ENCODE results near the gene PRKG2.

Gene PRKG2

DNA sequence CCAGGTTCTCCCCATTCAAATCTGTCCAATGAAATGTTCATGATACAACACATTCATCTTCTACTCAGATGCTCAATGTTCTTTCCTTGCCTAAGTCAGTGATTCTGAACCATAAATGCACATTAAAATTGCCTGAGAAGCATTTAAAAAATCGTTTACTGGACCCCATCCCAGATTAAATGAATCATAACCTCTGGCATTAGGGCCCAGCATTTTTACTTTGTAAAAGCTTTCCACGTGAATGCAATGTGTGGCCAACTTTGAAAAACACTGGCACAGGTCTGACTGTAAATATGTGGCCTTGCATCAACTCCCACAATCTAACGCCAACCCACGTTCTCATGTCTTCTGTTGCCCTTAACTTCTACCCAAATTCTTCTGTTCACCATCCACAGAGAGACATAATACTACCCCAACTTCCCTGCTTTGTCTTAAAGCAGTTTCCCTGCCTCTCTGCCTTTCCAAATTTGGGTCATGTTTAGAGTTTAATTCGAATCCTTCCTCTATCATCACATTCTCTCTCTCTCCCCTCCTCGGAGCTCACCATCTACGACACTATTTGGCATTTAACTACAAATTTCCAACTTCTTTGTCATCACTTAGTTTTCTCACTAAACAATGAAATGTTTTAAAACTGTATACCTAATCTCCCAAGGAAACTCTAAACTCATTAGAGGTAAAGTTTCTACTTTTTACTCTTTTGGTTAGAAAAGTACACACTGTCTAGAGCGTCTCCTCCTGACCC, 78.7 kb downstream of the PRKG2 start:
- Mint-ChIP-seq H3K36me3 (ENCODE audit: insufficient read depth) (no peaks in the 10 kb centered on the region), H3K4me1 (ENCODE audit: low read depth in 2 of 2) (no peaks in the 10 kb centered on the region), H3K4me3 (no peak overlapping the region), H3K9me3 (no peaks in the 10 kb centered on the region), H3K27ac (no peak overlapping the region), H3K27me3 (no peaks in the 10 kb centered on the region)
- no peak for DNase-seq
- ATAC-seq (replicated peaks) = no peak

DNA sequence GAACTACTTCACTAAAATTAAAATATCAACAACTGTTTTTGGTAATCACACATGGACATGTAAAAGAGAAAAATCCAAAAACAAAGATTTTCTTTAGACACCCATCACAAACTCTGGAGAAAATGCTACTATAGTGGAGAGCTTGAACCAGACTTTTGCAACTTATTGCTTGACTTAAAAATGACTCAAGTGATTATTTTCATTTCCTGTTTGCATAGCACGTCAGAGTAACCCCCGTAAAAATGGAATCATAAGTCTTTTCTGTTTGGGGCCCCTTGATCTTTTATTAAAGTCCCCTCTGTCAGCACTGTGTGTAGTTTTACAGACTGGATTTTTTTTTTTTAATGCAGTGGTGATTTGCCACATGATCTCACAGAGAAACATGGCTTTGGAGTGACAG, 79.5 kb downstream of the PRKG2 start:
- no peaks in the 10 kb centered on the region for H3K9me3 Mint-ChIP-seq
- H3K36me3 Mint-ChIP-seq (ENCODE audit: insufficient read depth) = no peaks in the 10 kb centered on the region
- DNase-seq = no peak
- H3K27ac Mint-ChIP-seq = no peak overlapping the region
- H3K4me1 Mint-ChIP-seq (ENCODE audit: low read depth in 2 of 2) = no peaks in the 10 kb centered on the region
- H3K4me3 Mint-ChIP-seq = no peak overlapping the region
- ATAC-seq (replicated peaks) = no peak
- H3K27me3 Mint-ChIP-seq = no peaks in the 10 kb centered on the region

DNA sequence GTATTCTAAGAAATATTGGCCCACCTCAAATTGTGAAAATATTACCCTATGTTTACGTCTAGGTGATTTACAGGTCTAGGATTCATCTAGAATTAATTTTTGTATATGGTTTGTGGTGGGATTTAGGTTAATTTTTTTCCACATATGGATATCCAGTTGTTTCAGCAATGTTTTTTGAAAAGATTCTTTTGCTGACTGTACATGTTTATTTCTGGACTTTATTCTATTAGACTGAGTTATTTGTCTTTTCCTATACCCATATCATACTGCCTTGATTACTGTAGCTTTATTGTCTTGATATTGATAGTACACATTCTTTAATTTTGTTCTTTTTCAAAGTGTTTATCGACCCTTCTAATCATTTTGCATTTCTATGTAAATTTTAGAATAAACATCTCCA, 83.5 kb downstream of the PRKG2 start:
- ATAC-seq (replicated peaks) (no peak), DNase-seq (no peak)
- Mint-ChIP-seq H3K4me3 (no peak overlapping the region), H3K27ac (no peak overlapping the region), H3K36me3 (ENCODE audit: insufficient read depth) (no peaks in the 10 kb centered on the region), H3K27me3 (peaks cover 6 to 12% of the 10 kb centered on the region in 2 donors), H3K9me3 (peaks cover 0 to 9% of the 10 kb centered on the region in 2 donors), H3K4me1 (ENCODE audit: low read depth in 2 of 2) (no peaks in the 10 kb centered on the region)

DNA sequence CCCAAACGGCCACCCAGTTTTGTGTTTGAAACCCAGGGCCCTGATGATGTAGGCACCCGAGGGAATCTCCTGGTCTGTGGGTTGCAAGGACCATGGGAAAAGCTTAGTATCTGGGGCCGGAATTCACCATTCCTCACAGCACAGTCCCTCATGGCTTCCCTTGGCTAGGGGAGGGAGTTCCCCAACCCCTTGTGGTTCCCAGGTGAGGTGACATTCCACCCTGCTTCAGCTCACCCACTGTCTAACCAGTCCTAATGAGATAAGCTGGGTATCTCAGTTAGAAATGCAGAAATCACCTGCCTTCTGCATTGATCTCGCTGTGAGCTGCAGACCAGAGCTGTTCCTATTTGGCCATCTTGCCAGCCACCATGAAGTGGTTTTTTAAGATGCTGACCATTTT, 84.0 kb downstream of the PRKG2 start:
- DNase-seq = no peak
- H3K9me3 Mint-ChIP-seq = peaks cover 0 to 9% of the 10 kb centered on the region in 2 donors
- H3K4me3 Mint-ChIP-seq = no peak overlapping the region
- no peak for ATAC-seq (replicated peaks)
- no peak overlapping the region for H3K27ac Mint-ChIP-seq
- H3K36me3 Mint-ChIP-seq (ENCODE audit: insufficient read depth) = no peaks in the 10 kb centered on the region
- peaks cover 6 to 12% of the 10 kb centered on the region in 2 donors for H3K27me3 Mint-ChIP-seq
- H3K4me1 Mint-ChIP-seq (ENCODE audit: low read depth in 2 of 2) = no peaks in the 10 kb centered on the region

DNA sequence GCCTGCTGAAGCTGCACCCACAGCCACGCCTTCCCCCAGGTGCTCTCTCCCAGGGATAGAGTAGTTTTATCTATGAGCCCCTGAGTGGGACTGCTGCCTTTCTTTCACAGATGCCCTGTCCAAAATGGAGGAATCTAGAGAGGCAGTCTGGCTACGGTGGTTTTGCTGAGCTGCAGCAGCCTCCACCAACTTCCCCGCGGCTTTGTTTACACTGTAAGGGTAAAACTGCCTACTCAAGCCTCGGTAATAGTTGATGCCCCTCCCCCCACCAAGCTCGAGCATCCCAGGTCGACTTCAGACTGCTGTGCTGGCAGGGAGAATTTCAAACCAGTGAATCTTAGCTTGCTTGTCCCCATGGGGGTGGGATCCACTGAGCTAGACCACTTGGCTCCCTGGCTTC, 84.5 kb downstream of the PRKG2 start:
- peaks cover 6 to 12% of the 10 kb centered on the region in 2 donors for H3K27me3 Mint-ChIP-seq
- no peaks in the 10 kb centered on the region for H3K36me3 Mint-ChIP-seq (ENCODE audit: insufficient read depth)
- H3K4me1 Mint-ChIP-seq (ENCODE audit: low read depth in 2 of 2) = no peaks in the 10 kb centered on the region
- ATAC-seq (replicated peaks) (no peak), DNase-seq (no peak)
- no peak overlapping the region for H3K27ac Mint-ChIP-seq
- H3K4me3 Mint-ChIP-seq = no peak overlapping the region
- H3K9me3 Mint-ChIP-seq = peaks cover 0 to 9% of the 10 kb centered on the region in 2 donors

DNA sequence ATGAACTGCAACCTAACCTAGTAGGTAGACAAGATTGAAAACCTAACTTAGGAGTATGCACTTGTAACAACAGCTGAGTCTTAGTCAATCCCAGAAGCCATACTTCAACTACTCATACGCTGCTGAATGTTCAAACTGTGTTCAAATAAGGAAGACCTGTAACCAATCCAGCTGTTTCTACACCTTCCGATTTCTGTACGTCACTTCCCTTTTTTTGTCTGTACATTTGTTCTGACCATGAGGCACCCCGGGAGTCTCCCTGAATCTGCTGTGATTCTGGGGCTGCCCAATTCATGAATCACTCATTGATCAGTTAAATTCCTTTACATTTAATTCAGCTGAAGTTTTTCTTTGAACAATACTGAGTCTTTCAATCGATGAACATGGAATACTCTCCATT, 95.0 kb downstream of the PRKG2 start:
- DNase-seq = no peak
- no peak overlapping the region for H3K4me3 Mint-ChIP-seq
- H3K4me1 Mint-ChIP-seq (ENCODE audit: low read depth in 2 of 2) = no peaks in the 10 kb centered on the region
- no peaks in the 10 kb centered on the region for H3K36me3 Mint-ChIP-seq (ENCODE audit: insufficient read depth)
- no peak for ATAC-seq (replicated peaks)
- H3K27ac Mint-ChIP-seq = no peak overlapping the region
- no peaks in the 10 kb centered on the region for H3K27me3 Mint-ChIP-seq
- no peaks in the 10 kb centered on the region for H3K9me3 Mint-ChIP-seq

DNA sequence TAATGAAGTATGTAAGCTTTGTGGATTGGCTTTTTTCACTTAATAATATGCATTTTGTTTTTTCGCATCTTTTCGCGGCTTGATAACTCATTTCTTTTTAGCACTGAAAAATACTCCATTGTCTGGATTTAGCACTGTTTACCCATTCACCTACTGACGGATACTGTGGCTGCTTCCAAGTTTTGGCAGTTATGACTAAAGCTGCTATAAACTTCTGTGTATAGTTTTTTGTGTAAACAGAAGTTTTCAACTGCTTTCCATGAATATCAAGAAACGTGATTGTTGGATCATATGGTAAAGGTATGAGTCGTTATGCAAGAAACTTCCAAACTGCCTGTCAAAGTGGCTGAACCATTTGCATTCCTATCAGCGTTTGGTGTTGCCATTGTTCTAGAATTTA, 96.9 kb downstream of the PRKG2 start:
- H3K9me3 Mint-ChIP-seq = no peaks in the 10 kb centered on the region
- ATAC-seq (replicated peaks) (no peak), DNase-seq (no peak)
- H3K27ac Mint-ChIP-seq = no peak overlapping the region
- no peaks in the 10 kb centered on the region for H3K27me3 Mint-ChIP-seq
- H3K4me1 Mint-ChIP-seq (ENCODE audit: low read depth in 2 of 2) = peaks cover 0 to 2% of the 10 kb centered on the region in 2 donors
- H3K36me3 Mint-ChIP-seq (ENCODE audit: insufficient read depth) = no peaks in the 10 kb centered on the region
- no peak overlapping the region for H3K4me3 Mint-ChIP-seq

DNA sequence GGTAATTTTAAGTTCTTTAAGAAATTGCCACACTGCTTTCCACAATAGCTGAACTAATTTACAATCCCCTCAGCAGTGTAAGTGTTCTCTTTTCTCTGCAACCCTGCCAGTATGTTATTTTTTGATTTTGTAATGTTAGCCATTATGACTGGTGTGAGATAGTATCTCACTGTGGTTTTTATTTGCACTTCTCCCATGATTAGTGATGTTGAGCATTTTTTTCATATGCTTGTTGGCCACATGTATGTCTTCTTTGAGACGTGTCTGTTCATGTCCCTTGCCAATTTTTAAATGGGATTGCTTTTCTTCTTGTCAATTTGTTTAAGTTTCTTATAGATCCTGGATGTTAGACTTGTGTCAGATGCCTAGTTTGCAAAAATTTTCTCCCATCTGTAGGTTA, 98.5 kb downstream of the PRKG2 start:
- H3K9me3 Mint-ChIP-seq = no peaks in the 10 kb centered on the region
- H3K36me3 Mint-ChIP-seq (ENCODE audit: insufficient read depth) = no peaks in the 10 kb centered on the region
- DNase-seq (no peak), ATAC-seq (replicated peaks) (no peak)
- H3K4me1 Mint-ChIP-seq (ENCODE audit: low read depth in 2 of 2) = peaks cover 0 to 5% of the 10 kb centered on the region in 2 donors
- H3K27me3 Mint-ChIP-seq = no peaks in the 10 kb centered on the region
- H3K4me3 Mint-ChIP-seq = no peak overlapping the region
- no peak overlapping the region for H3K27ac Mint-ChIP-seq

DNA sequence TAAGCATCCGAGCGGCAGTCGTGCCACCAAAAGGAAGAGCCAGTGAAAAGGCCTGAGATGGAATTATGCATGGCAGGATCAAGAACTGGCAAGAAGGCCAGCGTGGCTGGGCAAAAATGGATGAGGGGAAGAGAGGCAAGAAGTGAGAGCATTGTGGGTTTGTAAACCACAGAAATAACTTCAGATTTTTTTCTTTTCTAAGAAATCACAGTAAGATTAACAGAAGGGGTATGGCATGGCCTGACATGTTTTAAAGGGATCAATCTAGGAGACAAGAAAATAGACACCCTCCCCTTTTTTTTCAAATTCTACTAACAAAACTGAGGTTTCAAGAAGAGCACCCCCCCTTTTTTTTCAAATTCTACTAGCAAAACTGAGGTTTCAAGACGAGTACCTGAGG, 102.0 kb downstream of the PRKG2 start:
- Mint-ChIP-seq H3K9me3 (no peaks in the 10 kb centered on the region), H3K27ac (no peak overlapping the region), H3K4me1 (ENCODE audit: low read depth in 2 of 2) (peaks cover 0 to 5% of the 10 kb centered on the region in 2 donors), H3K36me3 (ENCODE audit: insufficient read depth) (no peaks in the 10 kb centered on the region), H3K27me3 (no peaks in the 10 kb centered on the region), H3K4me3 (no peak overlapping the region)
- DNase-seq (no peak), ATAC-seq (replicated peaks) (no peak)

DNA sequence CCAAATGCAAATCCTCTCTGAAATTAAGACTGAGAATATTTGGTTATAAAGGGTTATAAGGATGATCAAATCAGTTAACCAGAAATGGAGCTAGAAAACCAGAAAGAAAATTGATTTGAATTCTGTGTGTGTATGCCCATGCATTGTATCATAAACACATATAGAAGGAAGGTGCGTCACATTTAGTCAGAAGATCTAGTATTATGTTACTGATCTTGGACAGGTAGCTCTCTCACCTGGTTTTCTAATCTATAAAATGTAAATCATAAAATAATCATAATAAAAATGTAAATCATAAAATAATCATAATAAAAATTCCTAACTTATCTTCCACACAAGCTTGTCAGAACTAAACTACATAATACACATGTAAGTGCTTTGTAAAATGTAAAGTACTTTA, 105.7 kb downstream of the PRKG2 start:
- DNase-seq = no peak
- Mint-ChIP-seq H3K4me1 (ENCODE audit: low read depth in 2 of 2) (peaks cover 0 to 5% of the 10 kb centered on the region in 2 donors), H3K27me3 (no peaks in the 10 kb centered on the region), H3K9me3 (no peaks in the 10 kb centered on the region), H3K27ac (no peak overlapping the region), H3K36me3 (ENCODE audit: insufficient read depth) (no peaks in the 10 kb centered on the region), H3K4me3 (no peak overlapping the region)
- no peak for ATAC-seq (replicated peaks)

DNA sequence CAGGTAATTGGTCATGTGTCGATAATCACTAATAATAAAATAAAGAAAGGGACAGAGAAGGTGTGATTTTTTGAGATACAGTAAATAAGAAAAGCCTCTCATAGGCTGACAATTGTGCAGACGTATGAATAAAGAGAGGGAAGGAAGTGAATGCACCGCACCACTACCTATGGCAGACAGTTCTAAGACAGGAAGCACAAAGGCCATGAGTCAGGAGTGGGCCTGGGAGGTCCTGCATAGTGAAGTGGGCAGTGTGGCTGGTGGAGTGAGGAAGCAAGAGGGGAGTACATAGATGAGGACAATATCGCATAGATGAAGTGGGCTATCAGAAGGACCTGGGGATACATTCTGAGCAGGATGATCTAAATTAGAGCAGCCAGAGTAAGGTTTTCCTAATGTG, 108.9 kb downstream of the PRKG2 start:
- no peaks in the 10 kb centered on the region for H3K9me3 Mint-ChIP-seq
- no peaks in the 10 kb centered on the region for H3K4me1 Mint-ChIP-seq (ENCODE audit: low read depth in 2 of 2)
- no peak overlapping the region for H3K27ac Mint-ChIP-seq
- ATAC-seq (replicated peaks) = no peak
- DNase-seq = no peak
- H3K36me3 Mint-ChIP-seq (ENCODE audit: insufficient read depth) = no peaks in the 10 kb centered on the region
- no peaks in the 10 kb centered on the region for H3K27me3 Mint-ChIP-seq
- no peak overlapping the region for H3K4me3 Mint-ChIP-seq

DNA sequence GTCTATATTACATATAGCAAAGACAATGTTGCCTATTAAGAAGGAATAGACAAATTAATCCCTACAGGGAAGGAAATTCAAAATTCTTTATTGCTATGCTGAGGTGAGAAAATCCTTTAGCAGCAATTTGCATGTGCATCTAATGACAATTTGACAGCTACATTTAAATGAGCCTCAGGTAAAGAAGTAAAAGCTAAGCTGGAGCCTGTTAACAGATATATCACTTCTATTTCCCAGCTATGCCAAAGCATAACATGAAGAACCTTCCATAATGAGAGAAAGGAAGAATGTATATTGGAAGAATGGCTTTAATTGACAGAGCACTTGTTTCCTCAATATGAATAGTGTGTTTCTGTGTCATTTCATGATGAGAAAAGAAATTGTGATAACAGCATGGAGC, 112.9 kb downstream of the PRKG2 start:
- H3K4me3 Mint-ChIP-seq = no peak overlapping the region
- H3K36me3 Mint-ChIP-seq (ENCODE audit: insufficient read depth) = no peaks in the 10 kb centered on the region
- DNase-seq = no peak
- no peak for ATAC-seq (replicated peaks)
- no peaks in the 10 kb centered on the region for H3K9me3 Mint-ChIP-seq
- H3K27ac Mint-ChIP-seq = no peak overlapping the region
- H3K27me3 Mint-ChIP-seq = no peaks in the 10 kb centered on the region
- H3K4me1 Mint-ChIP-seq (ENCODE audit: low read depth in 2 of 2) = no peaks in the 10 kb centered on the region

DNA sequence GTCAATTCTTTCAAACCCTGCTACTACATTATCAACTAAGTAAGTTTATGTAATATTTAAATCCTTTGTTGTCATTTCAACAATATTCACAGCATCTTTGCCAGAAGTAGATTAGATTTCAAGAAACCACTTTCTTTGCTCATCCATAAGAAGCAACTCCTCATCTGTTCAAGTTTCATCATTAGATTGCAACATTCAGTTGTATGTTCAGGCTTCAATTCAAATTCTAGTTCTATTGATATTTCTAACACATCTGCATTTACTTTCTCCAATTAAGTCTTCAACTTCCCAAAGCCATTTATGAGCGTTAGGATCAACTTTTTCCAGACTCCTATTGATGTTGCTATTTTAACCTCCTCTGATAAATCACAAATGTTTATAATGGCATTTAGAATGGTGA, 118.5 kb downstream of the PRKG2 start:
- DNase-seq (no peak), ATAC-seq (replicated peaks) (no peak)
- Mint-ChIP-seq H3K27me3 (peaks cover 0 to 11% of the 10 kb centered on the region in 2 donors), H3K36me3 (ENCODE audit: insufficient read depth) (no peaks in the 10 kb centered on the region), H3K27ac (no peak overlapping the region), H3K4me3 (no peak overlapping the region), H3K9me3 (no peaks in the 10 kb centered on the region), H3K4me1 (ENCODE audit: low read depth in 2 of 2) (no peaks in the 10 kb centered on the region)

DNA sequence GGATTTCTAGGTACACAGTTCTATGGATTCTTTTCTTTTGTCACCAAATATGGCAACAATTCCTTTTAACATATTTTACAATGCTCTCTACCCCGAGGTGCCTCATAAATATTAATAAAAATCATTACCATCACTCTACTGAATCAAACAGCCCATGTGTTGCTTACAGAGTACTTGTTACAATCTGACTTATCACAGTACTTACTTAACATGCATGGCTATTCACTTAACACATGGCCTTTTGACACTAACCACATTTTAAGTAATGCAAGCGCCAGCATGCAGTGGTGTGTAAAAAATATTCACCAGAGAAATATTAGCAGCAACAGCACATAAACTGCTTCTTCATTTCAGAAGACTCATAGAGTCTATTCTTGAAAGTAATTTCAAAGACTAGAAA, 119.6 kb downstream of the PRKG2 start:
- Mint-ChIP-seq H3K9me3 (no peaks in the 10 kb centered on the region), H3K4me3 (no peak overlapping the region), H3K36me3 (ENCODE audit: insufficient read depth) (no peaks in the 10 kb centered on the region), H3K27ac (no peak overlapping the region), H3K27me3 (peaks cover 0 to 11% of the 10 kb centered on the region in 2 donors), H3K4me1 (ENCODE audit: low read depth in 2 of 2) (no peaks in the 10 kb centered on the region)
- DNase-seq = no peak
- ATAC-seq (replicated peaks) = no peak

Data from effector memory CD8-positive, alpha-beta T cell (primary cell).